ENCODE measurements around the gene POMC.
"Not testable (repeated sequence)": the region's sequence is repeated elsewhere in the genome, so short reads cannot be mapped to it uniquely, and the experiment has no call there.

Gene POMC

GRCh38 chr2:25168256-25169072 lies at the start of gene POMC:
Gene POMC (minus strand): TSS chr2:25168580. CDS start chr2:25164772, 3,808 bp downstream.
- DNase-seq = no peak

DNA sequence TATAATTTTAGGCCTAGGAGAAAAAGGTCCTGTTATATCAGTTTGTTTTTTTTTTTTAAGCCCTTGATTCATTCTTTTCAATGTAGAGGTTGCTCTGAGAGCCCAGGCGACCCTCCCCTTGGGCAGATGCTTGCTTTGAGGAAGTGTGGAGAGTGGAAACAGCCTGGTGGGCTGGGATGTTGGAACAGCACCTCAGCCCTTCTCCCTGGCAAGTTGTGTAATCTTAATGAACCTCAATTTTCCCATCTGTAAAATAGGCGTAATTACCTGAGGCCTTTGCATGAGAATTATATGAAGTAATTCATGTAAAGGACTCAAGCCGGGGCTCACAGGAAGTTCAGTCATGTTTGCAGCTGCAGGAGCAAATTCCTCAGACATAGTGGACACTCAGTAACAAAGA lies 49.7 kb upstream of the POMC start:
- no peak for DNase-seq

DNA sequence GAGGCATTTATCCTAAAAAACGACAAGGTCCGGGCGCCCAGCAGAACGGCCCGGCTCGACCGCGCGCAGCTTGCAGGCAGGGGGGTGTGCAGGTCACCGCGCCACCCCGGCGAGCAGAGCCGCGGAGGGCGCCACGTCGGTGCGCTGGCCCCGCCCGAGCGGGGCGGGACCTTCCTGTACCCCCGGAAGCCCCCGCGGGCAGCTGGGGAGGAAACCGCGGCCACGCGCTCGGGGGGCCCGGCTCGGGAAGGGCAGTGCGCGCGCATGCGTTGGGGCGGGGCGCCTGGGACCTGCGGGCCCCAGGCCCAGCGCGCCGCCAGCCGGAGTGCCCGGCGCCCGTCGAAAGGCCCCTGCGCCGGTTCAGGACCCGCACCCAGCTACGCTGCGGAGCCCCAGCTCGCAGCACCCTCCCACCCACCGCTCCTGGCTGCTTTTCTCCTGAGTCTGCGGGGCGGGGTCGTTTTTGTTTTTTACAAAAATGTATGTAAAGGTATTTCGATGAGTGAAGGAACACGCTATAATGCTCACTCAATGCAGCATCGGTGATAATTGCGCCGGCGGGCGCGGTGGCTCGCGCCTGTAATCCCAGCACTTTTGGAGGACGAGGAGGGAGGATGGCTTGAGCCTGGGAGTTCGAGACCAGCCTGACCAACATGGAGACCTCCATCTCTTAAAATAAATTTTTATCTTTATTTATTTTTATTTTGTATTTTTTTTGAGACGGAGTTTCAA lies 47.7 kb upstream of the POMC start:
- no peak for DNase-seq

DNA sequence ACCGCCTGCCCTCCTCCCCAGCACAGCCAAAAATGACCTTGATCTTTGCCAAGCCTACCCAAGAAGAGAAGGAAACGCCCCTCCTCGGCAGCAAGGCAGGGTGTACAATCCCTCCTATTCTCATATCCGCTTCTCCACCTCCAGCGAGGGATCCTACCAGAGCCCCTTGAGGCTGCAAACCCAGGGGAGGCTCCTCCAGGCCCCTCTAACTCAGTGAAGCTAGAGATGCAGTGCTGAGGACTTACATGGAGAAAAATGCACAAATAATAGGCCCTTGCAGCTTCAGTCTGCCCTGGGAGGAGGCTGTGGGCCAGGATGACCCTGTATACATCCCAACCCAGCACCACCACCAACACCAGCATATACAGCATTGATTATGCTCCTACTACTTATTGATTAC lies 46.9 kb upstream of the POMC start:
- DNase-seq = no peak

DNA sequence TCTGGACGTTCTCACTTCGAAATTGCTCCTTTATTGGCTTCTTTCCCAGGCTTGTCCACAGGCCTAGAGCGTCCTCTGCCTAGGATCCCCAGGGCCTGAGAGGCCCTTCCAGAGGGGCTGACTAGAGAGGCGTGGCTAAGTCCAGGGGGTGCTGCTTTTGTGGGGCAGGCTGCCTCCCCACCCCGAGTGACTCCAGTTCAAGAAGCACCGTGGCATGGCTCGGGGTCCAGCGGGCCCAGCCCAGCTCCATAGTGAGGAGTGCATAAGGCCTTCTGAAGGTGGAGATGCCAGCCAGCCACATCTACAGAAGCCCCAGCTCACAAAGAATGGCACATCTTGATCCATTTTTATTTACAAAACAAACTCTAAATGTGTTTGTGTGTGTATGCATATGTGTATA lies 44.8 kb upstream of the POMC start:
- DNase-seq = no peak

DNA sequence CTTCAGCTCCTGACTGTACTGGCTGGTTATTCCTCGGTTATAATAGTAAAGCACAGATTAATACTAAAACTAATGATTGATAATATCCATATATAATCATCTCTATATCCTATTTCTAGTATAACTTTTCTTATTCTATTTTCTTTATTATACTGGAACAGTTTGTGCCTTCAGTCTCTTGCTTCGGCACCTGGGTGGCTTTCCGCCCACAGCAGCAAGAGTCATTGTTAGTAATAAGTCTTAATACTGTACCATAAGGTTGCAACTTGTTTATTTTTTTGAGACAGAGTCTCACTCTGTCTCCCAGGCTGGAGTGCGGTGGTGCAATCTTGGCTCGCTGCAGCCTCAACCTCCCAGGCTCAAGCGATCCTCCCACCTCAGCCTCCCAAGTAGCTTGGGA lies 42.5 kb upstream of the POMC start:
- DNase-seq = not testable (repeated sequence)

DNA sequence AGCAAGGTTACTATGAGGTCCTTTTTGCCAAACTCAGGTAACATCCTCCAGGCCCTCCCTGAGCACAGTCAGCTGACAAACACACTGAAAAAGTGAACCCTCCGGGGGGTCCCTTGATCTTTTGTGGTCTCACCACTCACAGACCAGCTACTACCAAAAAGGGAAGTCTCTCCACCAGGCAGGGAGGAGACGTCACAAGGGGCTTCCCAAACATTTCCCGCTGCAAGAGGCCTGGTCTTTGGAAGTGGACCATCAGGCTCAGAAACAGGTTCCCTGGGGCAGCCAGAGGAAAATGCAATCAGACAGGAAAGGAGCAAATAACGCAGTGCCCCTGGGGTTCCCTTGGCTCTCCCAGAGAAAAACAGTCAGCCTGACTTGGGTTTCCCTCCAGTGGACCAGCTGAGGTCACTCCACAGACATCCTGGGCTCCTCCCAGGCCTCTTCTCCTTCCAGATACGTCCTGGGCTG lies 38.7 kb upstream of the POMC start:
- no peak for DNase-seq

DNA sequence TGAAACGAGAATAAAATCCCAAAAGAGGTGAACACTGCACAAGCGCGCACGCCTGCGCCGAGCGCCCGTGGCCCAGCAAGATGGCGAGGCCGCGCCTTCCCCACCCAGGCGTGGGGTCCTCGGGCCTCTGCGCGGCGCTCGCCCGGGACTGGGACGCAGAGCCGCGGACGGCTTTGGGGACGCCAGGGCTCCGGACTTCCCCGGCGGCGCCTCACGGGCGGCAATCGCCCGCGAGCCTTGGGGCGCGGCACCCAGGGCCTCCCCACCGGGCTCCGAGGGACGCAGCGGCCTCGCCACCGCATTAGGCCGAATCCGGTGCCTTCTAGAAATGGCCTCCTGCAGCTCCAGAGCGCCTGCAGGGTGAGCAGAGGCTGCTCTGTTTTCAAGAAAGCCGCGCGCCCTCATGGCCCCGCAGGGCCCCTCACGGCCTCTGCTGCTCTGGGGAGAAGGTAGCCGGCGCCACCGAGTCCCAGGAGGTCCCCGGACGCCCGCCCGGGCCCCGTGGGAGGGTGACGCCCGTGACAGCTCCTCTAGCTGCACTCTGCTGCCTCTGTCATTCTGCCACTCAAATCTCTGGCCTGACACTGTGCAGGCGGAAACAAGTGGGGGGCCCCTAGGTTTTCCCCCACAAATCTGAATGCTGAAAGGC lies 35.9 kb upstream of the POMC start:
- DNase-seq = no peak

- no peak for DNase-seq
These were observed 33.9 kb upstream of the POMC start for GRCh38 chr2:25202275-25202674.

DNA sequence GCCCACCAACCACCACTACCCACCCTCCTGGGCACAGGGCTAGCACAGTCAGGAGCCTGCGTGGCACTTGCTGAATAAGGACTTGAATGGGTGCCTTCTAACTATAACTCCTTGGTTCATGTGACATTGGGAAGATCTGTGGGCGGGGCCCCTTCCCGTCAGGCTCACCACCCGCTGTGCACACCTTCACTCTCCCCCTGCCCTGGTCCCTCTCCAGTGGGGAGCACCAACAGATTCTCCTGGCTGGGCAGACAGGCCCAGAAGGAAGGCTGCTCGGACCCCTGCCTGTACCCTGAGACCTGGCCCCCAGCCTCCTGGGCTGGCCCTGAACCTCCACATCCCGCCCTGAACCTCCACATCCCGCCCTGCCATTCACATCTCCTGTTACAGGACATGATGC lies 33.4 kb upstream of the POMC start:
- no peak for DNase-seq

- no peak for DNase-seq
These were observed 32.9 kb upstream of the POMC start for GRCh38 chr2:25201265-25201664.

DNA sequence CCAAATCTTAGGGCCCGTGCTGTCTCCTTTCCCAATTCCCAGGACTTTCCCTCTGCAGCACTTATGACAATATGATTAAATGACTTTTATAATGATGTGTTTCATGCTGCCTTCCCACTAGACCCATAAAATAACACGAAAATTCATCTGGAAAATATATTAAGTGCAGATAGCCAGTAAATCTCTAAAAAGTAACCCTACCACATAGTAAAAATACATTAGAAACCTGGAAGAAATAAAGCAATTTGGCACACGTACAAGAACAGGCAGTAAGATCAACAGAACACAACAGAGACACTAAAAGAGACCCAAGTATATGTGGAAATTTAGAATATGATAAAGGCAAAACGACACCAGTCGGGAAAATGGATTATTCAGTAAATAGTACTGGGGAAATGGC lies 30.2 kb upstream of the POMC start:
- DNase-seq = no peak

- DNase-seq = no peak
These were observed 29.8 kb upstream of the POMC start for GRCh38 chr2:25198209-25198525.

GRCh38 chr2:25197336-25198208 lies 29.2 kb upstream of the POMC start:
- no peak for DNase-seq

- DNase-seq = no peak
These were observed 26.3 kb upstream of the POMC start for GRCh38 chr2:25194576-25195122.

DNA sequence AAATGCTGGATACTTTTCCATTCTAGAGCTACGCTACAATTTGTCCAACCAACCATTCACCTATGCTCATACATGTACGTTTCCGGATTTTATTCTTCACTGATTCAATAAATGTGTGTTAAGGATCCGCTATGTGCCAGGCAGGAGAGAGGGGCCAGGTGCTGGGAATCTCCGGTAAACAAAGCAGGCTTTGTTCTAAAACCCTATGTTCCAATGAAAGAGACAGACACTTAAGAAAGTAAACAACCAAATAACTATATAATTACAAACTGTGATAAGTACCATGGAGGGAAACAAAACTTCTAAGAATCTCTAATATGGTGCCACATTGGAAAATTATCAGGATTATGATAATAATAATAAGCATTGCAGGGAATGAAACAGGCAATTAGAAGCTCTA lies 22.2 kb upstream of the POMC start:
- DNase-seq = no peak

DNA sequence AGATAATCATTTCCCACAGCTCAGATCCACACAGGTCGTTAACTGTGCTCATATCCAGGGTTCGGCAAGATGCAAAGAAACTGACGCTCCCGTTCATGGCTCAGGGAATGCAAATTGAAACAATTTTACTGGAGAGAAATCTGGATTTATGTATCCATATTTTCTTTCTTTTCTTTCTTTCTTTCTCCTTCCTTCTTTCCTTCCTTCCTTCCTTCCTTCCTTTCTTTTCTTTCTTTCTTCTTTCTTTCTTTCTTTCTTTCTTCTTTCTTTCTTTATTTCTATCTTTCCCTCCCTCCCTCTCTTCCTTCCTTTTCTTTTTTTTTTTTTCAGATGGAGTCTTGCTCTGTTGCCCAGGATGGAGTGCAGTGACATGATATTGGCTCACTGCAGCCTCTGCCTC lies 20.0 kb upstream of the POMC start:
- DNase-seq = no peak

DNA sequence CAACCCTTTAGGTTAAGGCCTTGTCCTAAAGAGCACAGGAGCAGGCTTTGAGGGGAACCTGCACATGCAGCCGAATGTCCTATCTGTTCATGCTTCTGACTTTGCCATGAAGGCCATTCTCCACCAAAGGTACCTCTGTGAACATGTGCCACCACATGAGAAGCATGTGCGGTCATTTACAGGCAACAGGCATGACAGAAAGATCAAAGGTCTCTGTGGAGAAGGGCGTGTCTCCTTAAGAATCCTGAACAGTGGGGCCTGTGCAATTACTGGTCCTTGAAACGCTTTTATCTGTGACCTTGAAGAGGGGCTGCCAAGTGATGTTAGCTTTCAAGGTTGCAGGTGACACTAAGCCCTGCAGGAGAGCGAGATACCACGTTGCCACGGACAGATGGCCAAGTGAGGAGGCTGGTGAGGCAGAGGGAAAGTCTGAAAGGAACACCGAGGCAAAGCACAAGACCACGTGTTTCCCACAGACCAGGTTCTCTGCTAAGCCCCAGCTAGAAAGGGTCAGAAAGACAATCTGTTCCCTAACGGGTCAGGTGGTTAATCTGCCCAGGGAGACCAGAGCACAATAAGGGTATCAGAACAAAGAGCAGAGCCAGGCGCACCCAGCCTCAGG lies 19.5 kb upstream of the POMC start:
- DNase-seq = no peak

DNA sequence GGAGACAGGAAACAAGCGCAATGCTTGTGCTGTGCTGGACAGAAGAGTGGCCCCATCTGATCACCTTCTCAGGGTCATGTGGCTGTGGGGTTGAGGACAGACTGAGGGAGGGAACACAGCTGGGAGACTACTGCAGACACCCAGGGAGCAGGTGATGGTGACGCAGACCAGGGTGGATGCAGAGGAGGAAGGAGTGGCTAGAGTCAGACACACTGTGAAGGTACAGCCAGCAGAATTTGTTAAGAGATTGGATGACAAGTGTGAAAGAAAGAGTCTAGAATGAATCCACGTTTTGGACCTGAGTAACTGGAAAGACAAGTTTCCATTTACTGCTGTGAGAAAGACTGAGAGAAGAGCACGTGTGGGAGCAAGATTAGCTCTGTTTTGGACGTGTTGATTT lies 15.9 kb upstream of the POMC start:
- no peak for DNase-seq

DNA sequence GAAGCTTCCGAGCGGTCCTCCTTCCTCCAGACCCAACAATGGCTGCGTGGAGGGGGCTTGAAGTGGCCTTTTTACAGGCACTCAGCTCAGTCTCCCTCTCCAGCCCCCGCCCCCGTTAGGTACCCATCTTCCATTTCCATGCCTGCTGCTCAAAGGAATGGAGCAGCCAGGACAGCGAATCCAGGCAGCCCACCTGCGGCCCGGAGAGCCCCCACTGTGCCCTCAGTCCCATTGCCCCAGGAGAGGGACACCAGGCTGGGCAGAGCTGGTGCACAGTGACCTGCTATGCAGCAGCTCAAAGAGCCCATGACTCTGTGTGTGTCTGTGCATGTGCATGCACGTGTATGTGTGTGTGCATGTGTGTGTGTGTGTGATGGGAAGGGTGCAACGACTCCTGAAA lies 10.6 kb upstream of the POMC start:
- no peak for DNase-seq

DNA sequence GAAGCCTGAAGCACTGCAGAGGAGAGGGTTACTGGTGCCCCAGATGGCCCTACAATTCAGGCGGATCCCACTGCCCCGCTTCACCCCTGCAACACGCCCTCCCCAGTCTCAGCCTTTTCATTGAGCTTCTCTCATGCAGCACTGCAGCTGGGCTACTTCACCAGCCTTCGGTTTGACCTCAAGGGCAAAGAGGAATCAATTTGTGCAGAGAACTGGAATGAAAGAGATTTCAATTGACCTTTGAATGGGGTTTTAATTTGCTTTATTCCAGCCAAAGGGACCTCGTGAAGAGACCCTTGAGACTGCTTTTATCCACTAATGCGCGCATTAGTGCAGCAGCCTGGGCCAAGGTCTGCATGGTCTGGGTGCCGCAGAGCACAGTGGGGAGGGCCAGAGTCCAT lies 8.8 kb upstream of the POMC start:
- no peak for DNase-seq

DNA sequence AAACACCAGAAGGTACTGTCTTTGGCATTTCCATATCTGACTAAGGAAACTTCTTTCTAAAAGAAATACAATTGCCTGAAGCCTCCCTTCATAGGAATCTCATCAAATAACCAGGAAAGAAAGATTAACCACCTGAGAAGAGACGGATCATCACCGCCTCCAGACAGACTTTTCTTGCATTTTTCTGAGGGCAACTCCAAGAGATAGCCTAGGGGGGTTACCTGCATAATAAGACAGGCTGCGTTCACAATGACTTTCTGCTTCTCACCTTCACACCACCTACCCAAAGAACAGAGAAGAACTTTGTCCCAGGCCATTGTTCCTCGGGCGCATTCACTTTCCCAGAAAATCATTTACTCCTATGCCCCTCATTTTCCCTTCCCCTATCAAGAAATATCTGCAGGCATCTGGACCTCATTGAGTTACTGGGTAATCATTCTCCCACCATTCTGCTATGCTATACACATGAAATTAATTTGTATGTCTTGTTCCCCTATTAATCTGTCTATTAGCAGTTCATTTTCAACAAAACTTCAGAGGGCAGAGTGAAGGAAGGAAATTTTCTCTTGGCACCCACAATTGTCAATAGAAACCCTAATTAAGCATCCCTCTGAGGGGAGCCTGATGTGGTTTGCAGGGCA lies 8.3 kb upstream of the POMC start:
- no peak for DNase-seq

Measured in NCI-H1048 (cell line).